DND-41 (cell line): ENCODE results near the gene SSR4.

ENCODE experiments used
- CTCF ChIP-seq: IDR thresholded peaks from 2 replicates; pipeline ENCODE4 v1.5.1; 2012; ENCODE audit warnings: borderline replicate concordance, low read length, moderate library complexity, mild to moderate bottlenecking; ENCODE audit not compliant: poor library complexity, severe bottlenecking; ENCODE audit errors: extremely low read depth
- EZH2 ChIP-seq: IDR thresholded peaks from 3 replicates; pipeline ENCODE4 v1.6.1; 2012; ENCODE audit warnings: borderline replicate concordance, low read depth, mild to moderate bottlenecking, moderate library complexity, low read length, inconsistent platforms; ENCODE audit not compliant: severe bottlenecking

- no peak for TF ChIP-seq CTCF
- no peak for TF ChIP-seq EZH2
These were observed 10.2 kb downstream of the SSR4 start for GRCh38 chrX:153804621-153805020.
